HepG2 (cell line): ENCODE data around the gene ZNF620. TPM values are rescaled to one million over a fixed set of nuclear protein-coding genes. Genes with fewer than 3 reads are reported as not detected.
A peak's percentile ranks its signal among the peaks of the same experiment; 100 is the strongest.

Experiments
- ARID3A ChIP-seq: IDR thresholded peaks from 2 replicates; pipeline ENCODE4 v1.6.1; 2012; ENCODE audit warnings: low read depth, low read length, improper control_type of control experiment
- ATF7 ChIP-seq, 2 experiments: fragments of 450-650 bp in 1 of 2; sonication (generic) in 1 of 2; formaldehyde crosslinking in 1 of 2; IDR thresholded peaks; 2 replicates each; pipeline versions ENCODE4 v1.4.0 to v1.6.1; 2016 to 2020; ENCODE audit warnings: antibody characterized with exemption in 1 of 2, mild to moderate bottlenecking in 1 of 2, missing genetic modification reagents in 1 of 2
- CHCHD3 ChIP-seq: sonication (generic); formaldehyde crosslinking; IDR thresholded peaks from 2 replicates; pipeline ENCODE4 v1.8.0; 2022; ENCODE audit warnings: mild to moderate bottlenecking, missing genetic modification reagents, moderate library complexity
- DDIT3 ChIP-seq: sonication (generic); formaldehyde crosslinking; IDR thresholded peaks from 2 replicates; pipeline ENCODE4 v1.4.0; 2020; ENCODE audit warnings: mild to moderate bottlenecking, missing genetic modification reagents
- EP300 ChIP-seq, 3 experiments: sonication (generic) in 1 of 3; formaldehyde crosslinking in 1 of 3; IDR thresholded peaks; 2 replicates each; pipeline versions ENCODE4 v1.5.1 to v1.6.1; 2011 to 2020; ENCODE audit warnings: low read depth in 2 of 3, low read length in 2 of 3, borderline replicate concordance in 1 of 3, improper control_type of control experiment in 1 of 3, mild to moderate bottlenecking in 1 of 3, missing genetic modification reagents in 1 of 3, moderate library complexity in 1 of 3
- GATAD1 ChIP-seq: IDR thresholded peaks from 2 replicates; pipeline ENCODE4 v1.6.1; 2016; ENCODE audit warnings: missing genetic modification reagents, missing compliant biosample characterization
- JUNB ChIP-seq: sonication (generic); formaldehyde crosslinking; IDR thresholded peaks from 2 replicates; pipeline ENCODE4 v1.8.0; 2022; ENCODE audit warnings: missing genetic modification reagents, mild to moderate bottlenecking, borderline replicate concordance
- KAT8 ChIP-seq: IDR thresholded peaks from 2 replicates; pipeline ENCODE4 v1.6.1; 2016; ENCODE audit warnings: missing genetic modification reagents, missing compliant biosample characterization
- MBNL3 ChIP-seq: fragments of 250-450 bp; sonication (Bioruptor Pico); conservative IDR thresholded peaks from 2 replicates; pipeline ENCODE4 v1.8.0; 2022; ENCODE audit warnings: mild to moderate bottlenecking, inconsistent platforms
- MEF2D ChIP-seq: sonication (generic); formaldehyde crosslinking; IDR thresholded peaks from 2 replicates; pipeline ENCODE4 v1.5.1; 2020; ENCODE audit warnings: mild to moderate bottlenecking, missing genetic modification reagents
- MEIS2 ChIP-seq: sonication (generic); formaldehyde crosslinking; IDR thresholded peaks from 2 replicates; pipeline ENCODE4 v1.9.0; 2021; ENCODE audit warnings: mild to moderate bottlenecking, missing genetic modification reagents
- MTF1 ChIP-seq: sonication (generic); formaldehyde crosslinking; IDR thresholded peaks from 2 replicates; pipeline ENCODE4 v1.5.0; 2020; ENCODE audit warnings: missing genetic modification reagents
- ONECUT2 ChIP-seq: sonication (generic); formaldehyde crosslinking; IDR thresholded peaks from 2 replicates; pipeline ENCODE4 v1.4.0; 2020; ENCODE audit warnings: missing genetic modification reagents
- POLR2A ChIP-seq, 2 experiments: IDR thresholded peaks; 2 replicates each; pipeline ENCODE4 v1.6.1; 2011; ENCODE audit warnings: low read depth in 2 of 2, low read length in 2 of 2, mild to moderate bottlenecking in 1 of 2, moderate library complexity in 1 of 2; ENCODE audit not compliant: insufficient read depth in 1 of 2
- SAFB2 ChIP-seq: sonication (generic); formaldehyde crosslinking; IDR thresholded peaks from 2 replicates; pipeline ENCODE4 v1.5.1; 2020; ENCODE audit warnings: missing genetic modification reagents, low read depth, mild to moderate bottlenecking, borderline replicate concordance
- STAG1 ChIP-seq: sonication (generic); formaldehyde crosslinking; IDR thresholded peaks from 2 replicates; pipeline ENCODE4 v1.4.0; 2020; ENCODE audit warnings: missing genetic modification reagents
- USF2 ChIP-seq, 2 experiments: sonication (generic) in 1 of 2; formaldehyde crosslinking in 1 of 2; IDR thresholded peaks; 2 replicates each; pipeline versions ENCODE4 v1.5.1 to v1.6.1; 2011 to 2020; ENCODE audit warnings: borderline replicate concordance in 1 of 2, low read depth in 1 of 2, low read length in 1 of 2, mild to moderate bottlenecking in 1 of 2, missing genetic modification reagents in 1 of 2, moderate library complexity in 1 of 2
- ZFP36L1 ChIP-seq: sonication (generic); formaldehyde crosslinking; IDR thresholded peaks from 2 replicates; pipeline ENCODE4 v1.8.0; 2022; ENCODE audit warnings: mild to moderate bottlenecking, missing genetic modification reagents, moderate library complexity
- ZNF431 ChIP-seq: sonication (generic); formaldehyde crosslinking; IDR thresholded peaks from 2 replicates; pipeline ENCODE4 v1.9.0; 2022; ENCODE audit warnings: missing genetic modification reagents, low read depth, mild to moderate bottlenecking, borderline replicate concordance
- ZNF513 ChIP-seq: sonication (generic); formaldehyde crosslinking; conservative IDR thresholded peaks from 2 replicates; pipeline ENCODE4 v1.5.0; 2020; ENCODE audit warnings: missing genetic modification reagents
- ZNF703 ChIP-seq: sonication (generic); formaldehyde crosslinking; IDR thresholded peaks from 2 replicates; pipeline ENCODE4 v1.5.1; 2020; ENCODE audit warnings: missing genetic modification reagents, mild to moderate bottlenecking, moderate library complexity, borderline replicate concordance
- polyA plus RNA-seq, 8 experiments: library from polyadenylated mRNA; depleted of rRNA in 3 of 8; stranded (reverse) in 7 of 8; unstranded in 1 of 8; fragments of >200 nt; fragmentation: Illumina TruSeq in 4 of 8; extraction: Trizol in 4 of 8; gene quantifications; 2 replicates each; pipeline versions ENCODE4 v1.2.1 to v1.2.3, GENCODE V29; 2011 to 2016; ENCODE audit warnings: low read depth in 4 of 8, missing spikeins in 1 of 8, mixed read lengths in 1 of 8; ENCODE audit not compliant: insufficient read depth in 1 of 8
- total RNA-seq, 5 experiments: library from RNA; depleted of rRNA; stranded (reverse); fragments of >200 nt; fragmentation: Illumina TruSeq; extraction: Trizol; gene quantifications; 2 replicates each; pipeline ENCODE4 v1.2.3, GENCODE V29; 2016; ENCODE audit warnings: low read depth in 1 of 5

The ZNF620 gene
- total and polyA plus RNA-seq, 2 of the 13 experiments (the other 11 are each of a cell fraction or from before 2014, with no cell fraction given) = 2.3 to 12.2 TPM

- TF ChIP-seq ZNF513 (no peak; the same call in 1 of the 2 replicates), ZFP36L1 (CRISPR knock-in tag) (no peak), ARID3A (no peak), USF2 (IDR thresholded peaks at IDR 0.05; ENCODE audit: low read depth, low read length) (no peak), USF2 (CRISPR knock-in tag; IDR thresholded peaks at IDR 0.05; ENCODE audit: borderline replicate concordance) (no peak), MEF2D (CRISPR knock-in tag) (peak; percentile 59; the same call in 1 of the 2 replicates), DDIT3 (no peak), MBNL3 (CRISPR knock-in tag) (no peak), POLR2A (IDR thresholded peaks at IDR 0.05; ENCODE audit: insufficient read depth in 1 of 2, low read depth in 2 of 2, low read length in 2 of 2) (peak; percentile 97 to 98), CHCHD3 (CRISPR knock-in tag) (peak; percentile 88), EP300 (IDR thresholded peaks at IDR 0.05; ENCODE audit: low read depth in 2 of 2, low read length in 2 of 2) (no peak), EP300 (CRISPR knock-in tag; IDR thresholded peaks at IDR 0.05; ENCODE audit: borderline replicate concordance) (no peak), ONECUT2 (CRISPR knock-in tag) (no peak), ZNF431 (CRISPR knock-in tag) (peak; percentile 44; the same call in 1 of the 2 replicates), MEIS2 (peak; percentile 70; the same call in 1 of the 2 replicates), STAG1 (CRISPR knock-in tag) (no peak), GATAD1 (CRISPR knock-in tag) (peak; percentile 96), ZNF703 (CRISPR knock-in tag) (no peak), MTF1 (CRISPR knock-in tag) (no peak), SAFB2 (CRISPR knock-in tag) (no peak; the same call in 1 of the 2 replicates), ATF7 (IDR thresholded peaks at IDR 0.05) (no peak), ATF7 (CRISPR knock-in tag; IDR thresholded peaks at IDR 0.05) (0 out of 2 replicates have a peak, but pooled peaks have one; percentile 19), JUNB (CRISPR knock-in tag) (peak; percentile 40), KAT8 (peak; percentile 96)
These were observed 48.7 kb upstream of the ZNF620 start, which contains the start of gene RPL14 (continued) for GRCh38 chr3:40456940-40457823.
